Nephron progenitor cell (in vitro differentiated cells): ENCODE results near the gene TCF7L1.
A peak's percentile ranks its signal among the peaks of the same experiment; 100 is the strongest.
"Not testable (repeated sequence)": the region's sequence is repeated elsewhere in the genome, so short reads cannot be mapped to it uniquely, and the experiment has no call there.

ENCODE experiments used
- DNase-seq: peaks from one replicate; pipeline ENCODE4 v3.0.0; 2021
- H3K27ac Mint-ChIP-seq: 2 replicates; pipeline ENCODE4 v1.8.0; 2021; ENCODE audit warnings: mild to moderate bottlenecking, moderate library complexity, mixed read lengths
- H3K27me3 Mint-ChIP-seq: 2 replicates; pipeline ENCODE4 v1.8.0; 2021; ENCODE audit warnings: mild to moderate bottlenecking, low read depth, mixed read lengths; ENCODE audit not compliant: poor library complexity
- H3K36me3 Mint-ChIP-seq: 2 replicates; pipeline ENCODE4 v1.8.0; 2021; ENCODE audit warnings: low read depth, mixed read lengths
- H3K4me1 Mint-ChIP-seq: 2 replicates; pipeline ENCODE4 v1.8.0; 2021; ENCODE audit warnings: mixed read lengths
- H3K4me3 Mint-ChIP-seq: 2 replicates; pipeline ENCODE4 v1.8.0; 2021; ENCODE audit warnings: mild to moderate bottlenecking, moderate library complexity, mixed read lengths
- H3K9me3 Mint-ChIP-seq: 2 replicates; pipeline ENCODE4 v1.8.0; 2021; ENCODE audit warnings: mild to moderate bottlenecking, moderate library complexity, mixed read lengths
- TF ChIP-seq, protein P1 (sequence below): fragments of 200-600 bp; sonication (generic); IDR thresholded peaks from 2 replicates; pipeline ENCODE4 v1.5.0; 2021; ENCODE audit warnings: antibody characterized with exemption

TCF7L1 gene

DNA sequence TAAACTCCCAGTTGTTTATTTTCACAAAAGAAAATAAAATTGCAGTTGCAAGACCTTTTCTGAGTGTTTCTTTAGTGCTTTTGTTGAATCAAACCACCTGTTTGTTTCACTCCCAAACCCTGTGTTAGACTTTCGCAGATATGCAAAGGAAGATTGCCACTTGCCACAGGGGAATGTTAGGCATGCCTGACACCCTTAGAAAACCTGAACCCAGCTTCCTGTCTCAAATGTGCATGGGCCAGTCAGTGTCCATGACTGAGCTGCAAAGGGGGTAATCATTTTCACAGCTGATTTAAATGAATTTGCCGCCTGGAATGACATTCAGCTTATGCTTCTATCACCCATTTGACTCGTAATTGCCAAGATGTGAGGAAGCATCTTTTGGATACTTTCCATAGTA is 177.1 kb downstream of the TCF7L1 start:
- no peaks in the 10 kb centered on the region for H3K27me3 Mint-ChIP-seq
- no peak overlapping the region for H3K4me3 Mint-ChIP-seq
- peak overlapping the region; percentile 77 for H3K27ac Mint-ChIP-seq
- H3K4me1 Mint-ChIP-seq: peaks cover 37% of the 10 kb centered on the region
- peaks cover 46% of the 10 kb centered on the region for H3K36me3 Mint-ChIP-seq
- TF ChIP-seq, protein P1, sequence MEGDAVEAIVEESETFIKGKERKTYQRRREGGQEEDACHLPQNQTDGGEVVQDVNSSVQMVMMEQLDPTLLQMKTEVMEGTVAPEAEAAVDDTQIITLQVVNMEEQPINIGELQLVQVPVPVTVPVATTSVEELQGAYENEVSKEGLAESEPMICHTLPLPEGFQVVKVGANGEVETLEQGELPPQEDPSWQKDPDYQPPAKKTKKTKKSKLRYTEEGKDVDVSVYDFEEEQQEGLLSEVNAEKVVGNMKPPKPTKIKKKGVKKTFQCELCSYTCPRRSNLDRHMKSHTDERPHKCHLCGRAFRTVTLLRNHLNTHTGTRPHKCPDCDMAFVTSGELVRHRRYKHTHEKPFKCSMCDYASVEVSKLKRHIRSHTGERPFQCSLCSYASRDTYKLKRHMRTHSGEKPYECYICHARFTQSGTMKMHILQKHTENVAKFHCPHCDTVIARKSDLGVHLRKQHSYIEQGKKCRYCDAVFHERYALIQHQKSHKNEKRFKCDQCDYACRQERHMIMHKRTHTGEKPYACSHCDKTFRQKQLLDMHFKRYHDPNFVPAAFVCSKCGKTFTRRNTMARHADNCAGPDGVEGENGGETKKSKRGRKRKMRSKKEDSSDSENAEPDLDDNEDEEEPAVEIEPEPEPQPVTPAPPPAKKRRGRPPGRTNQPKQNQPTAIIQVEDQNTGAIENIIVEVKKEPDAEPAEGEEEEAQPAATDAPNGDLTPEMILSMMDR: no peak
- no peaks in the 10 kb centered on the region for H3K9me3 Mint-ChIP-seq
- DNase-seq: no peak

DNA sequence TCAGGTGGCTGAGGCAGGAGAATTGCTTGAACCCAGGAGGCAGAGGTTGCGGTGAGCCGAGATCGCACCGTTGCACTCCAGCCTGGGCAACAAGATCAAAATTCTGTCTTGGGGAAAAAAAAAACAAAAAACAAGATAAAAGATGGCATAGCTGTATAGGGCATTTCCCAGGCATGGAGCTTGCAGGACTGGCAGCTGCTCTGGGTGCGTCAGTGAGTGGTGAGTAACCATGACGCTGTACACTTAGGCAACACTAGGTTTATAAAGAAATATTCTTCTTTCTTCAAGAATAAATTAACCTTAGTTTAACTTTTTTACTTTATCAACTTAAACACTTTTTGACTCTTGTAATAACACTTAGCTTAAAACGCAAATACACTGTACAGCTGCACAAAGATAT is 179.2 kb downstream of the TCF7L1 start:
- H3K4me1 Mint-ChIP-seq: peaks cover 26% of the 10 kb centered on the region
- TF ChIP-seq, protein P1: no peak
- no peak for DNase-seq

DNA sequence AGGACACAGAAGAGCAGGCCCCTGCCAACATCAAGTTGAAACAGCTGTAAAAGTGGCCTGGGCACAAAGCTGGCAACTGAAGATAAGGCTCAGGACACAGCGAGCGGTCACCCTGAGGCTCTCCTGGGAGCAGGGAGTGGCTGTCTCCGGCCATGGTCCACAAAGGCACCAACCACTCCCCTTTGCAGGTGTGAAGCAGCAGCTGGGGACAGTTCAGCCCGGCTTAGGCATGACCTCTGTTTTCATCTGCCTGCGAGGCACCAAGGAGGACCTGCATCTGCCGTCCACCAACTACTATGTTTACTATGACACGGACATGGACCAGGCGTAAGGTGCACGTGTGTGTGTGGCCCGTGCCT is 181.7 kb downstream of the TCF7L1 start:
- Mint-ChIP-seq H3K27me3 (no peaks in the 10 kb centered on the region), H3K27ac (no peak overlapping the region), H3K4me1 (peaks cover 20% of the 10 kb centered on the region), H3K9me3 (no peaks in the 10 kb centered on the region), H3K4me3 (no peak overlapping the region), H3K36me3 (peaks cover 44% of the 10 kb centered on the region)
- TF ChIP-seq, protein P1: no peak
- no peak for DNase-seq

More for the DNA sequence above, 179.2 kb downstream of the TCF7L1 start:
- no peak overlapping the region for H3K27ac Mint-ChIP-seq
- no peaks in the 10 kb centered on the region for H3K27me3 Mint-ChIP-seq
- peaks cover 37% of the 10 kb centered on the region for H3K36me3 Mint-ChIP-seq
- no peaks in the 10 kb centered on the region for H3K9me3 Mint-ChIP-seq
- H3K4me3 Mint-ChIP-seq: no peak overlapping the region

DNA sequence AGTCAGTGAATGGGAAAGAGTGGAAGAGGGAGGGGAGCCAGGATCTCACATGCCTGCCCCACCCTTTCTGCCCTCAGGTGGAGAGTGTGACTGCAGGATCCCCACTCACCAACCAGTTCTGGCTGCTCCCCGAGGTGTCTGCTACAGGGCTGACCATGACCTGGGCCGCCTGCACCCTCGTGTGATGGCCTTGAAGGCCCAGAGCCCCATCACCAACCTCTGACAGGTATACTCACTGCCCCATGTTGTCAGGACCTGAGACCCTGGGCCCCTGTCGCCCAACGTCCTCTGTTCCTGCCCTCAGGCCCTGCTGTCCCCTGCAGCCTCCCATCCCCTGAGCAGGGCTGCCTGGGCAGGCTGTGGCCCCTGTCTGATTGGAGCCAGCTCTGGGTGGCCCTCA is 182.7 kb downstream of the TCF7L1 start:
- H3K4me1 Mint-ChIP-seq: peaks cover 15% of the 10 kb centered on the region
- DNase-seq, H3K9me3 Mint-ChIP-seq, H3K4me3 Mint-ChIP-seq, H3K27me3 Mint-ChIP-seq, H3K27ac Mint-ChIP-seq: not testable (repeated sequence)
- H3K36me3 Mint-ChIP-seq: peaks cover 48% of the 10 kb centered on the region

DNA sequence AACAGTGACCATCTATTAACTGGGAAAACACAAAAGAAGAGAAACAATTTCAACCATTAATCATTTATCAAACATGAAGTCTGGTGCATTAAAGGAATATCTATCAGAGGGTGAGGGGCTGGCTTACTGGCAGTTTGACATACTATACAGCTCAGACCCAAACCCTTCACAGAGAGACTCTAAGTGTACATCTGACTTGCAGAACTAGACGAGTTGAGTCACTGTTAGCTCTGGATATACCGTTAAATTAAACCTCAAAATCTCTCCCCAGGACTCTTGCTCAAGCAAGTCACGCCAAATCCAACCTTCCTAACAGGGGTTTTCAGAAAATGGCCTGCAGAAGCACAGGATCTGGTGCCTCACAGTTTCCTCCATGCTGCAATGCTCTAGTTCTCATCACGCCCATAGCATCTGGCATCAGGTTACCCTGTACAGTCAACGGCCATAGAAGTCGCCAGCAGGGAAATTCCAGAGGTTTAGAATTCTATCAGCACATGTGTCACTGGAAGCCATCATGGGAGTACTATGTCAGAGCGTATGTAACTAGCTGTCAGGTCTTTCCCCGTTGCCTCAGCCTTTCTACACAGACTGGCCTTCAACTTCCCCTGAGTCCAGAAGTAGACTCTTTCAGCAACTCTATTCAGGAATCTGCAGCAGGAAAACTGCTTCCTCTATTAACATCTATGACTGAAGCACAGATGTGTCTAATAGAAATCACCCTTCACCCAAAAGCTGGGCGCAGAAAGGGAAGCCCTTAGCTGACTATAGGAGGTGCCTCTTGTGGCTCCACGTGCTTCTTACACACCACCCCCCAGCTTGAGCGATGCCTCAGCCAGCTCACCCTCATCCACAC is 185.3 kb downstream of the TCF7L1 start:
- Mint-ChIP-seq H3K27me3 (no peaks in the 10 kb centered on the region), H3K4me1 (peaks cover 20% of the 10 kb centered on the region), H3K9me3 (no peaks in the 10 kb centered on the region), H3K36me3 (peaks cover 72% of the 10 kb centered on the region), H3K27ac (peak overlapping the region; percentile 62), H3K4me3 (no peak overlapping the region)
- TF ChIP-seq, protein P1: no peak
- DNase-seq: no peak

DNA sequence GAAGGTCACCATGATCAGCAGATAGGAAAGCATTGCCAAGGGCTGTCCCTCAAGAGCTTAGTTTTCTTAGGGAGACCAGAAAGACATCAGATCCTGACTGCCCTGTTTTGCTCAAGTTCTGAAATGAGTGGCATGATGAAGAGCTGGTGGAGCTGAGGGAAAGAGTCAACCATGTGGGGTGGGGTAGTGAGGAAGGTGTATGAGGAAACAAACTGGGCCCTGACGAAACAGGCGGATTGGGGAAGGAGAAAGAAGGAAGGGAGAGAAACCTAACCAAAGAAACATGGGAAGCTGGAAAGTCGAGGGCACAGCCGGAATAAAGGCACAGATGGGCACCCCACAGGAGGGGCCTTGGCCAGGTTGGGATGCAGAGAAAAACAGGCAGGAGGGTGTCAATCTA is 186.6 kb downstream of the TCF7L1 start:
- peaks cover 17% of the 10 kb centered on the region for H3K4me1 Mint-ChIP-seq
- no peak overlapping the region for H3K4me3 Mint-ChIP-seq
- no peak overlapping the region for H3K27ac Mint-ChIP-seq
- peaks cover 77% of the 10 kb centered on the region for H3K36me3 Mint-ChIP-seq
- no peaks in the 10 kb centered on the region for H3K9me3 Mint-ChIP-seq
- no peaks in the 10 kb centered on the region for H3K27me3 Mint-ChIP-seq
- DNase-seq: no peak
- TF ChIP-seq, protein P1: no peak
